ENCODE data around the gene PPM1G. TPM values are rescaled to one million over a fixed set of nuclear protein-coding genes. Genes with fewer than 3 reads are reported as not detected.

Gene PPM1G
- total RNA-seq, 1 donor from 2014 or later: 24.7 TPM

DNA sequence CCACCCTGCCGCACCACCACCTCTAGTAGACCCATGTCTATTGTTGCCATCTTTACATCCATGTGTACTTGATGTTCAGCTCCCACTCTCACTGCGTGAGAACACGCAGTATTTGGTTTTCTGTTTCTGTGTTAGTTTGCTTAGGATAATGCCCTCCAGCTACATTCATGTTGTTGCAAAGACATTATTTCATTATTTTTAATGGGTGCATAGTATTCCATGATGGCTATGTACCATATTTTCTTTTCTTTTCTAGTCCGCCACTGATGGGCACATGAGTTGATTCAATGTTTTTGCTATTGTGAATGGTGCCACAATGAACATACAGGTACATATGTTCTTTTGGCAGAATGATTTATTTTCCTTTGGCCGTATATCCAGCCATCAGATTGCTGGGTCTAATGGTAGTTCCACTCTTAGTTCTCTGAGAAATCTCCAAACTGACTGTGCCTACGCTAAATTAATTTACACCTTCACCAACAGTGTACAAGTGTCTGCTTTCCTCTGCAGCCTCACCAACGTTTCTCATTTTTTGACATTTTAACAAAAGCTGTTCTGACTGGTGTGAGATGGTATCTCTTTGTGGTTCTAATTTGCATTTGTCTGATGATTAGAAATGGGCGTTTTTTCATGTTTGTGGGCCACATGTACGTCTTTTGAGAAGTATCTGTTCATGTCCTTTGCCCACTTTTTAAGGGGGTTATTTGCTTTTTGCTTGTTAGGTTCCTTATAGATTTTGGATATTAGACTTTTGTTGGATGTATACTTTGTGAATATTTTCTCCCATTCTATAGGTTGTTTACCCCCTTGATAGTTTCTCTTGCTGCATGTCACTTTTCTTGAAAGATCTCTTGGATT lies 18.3 kb downstream of the PPM1G start:
- intact Hi-C loops (cut with DNase I): no loop called here
- no peaks in the 10 kb centered on the region for H3K4me1 ChIP-seq
- TF ChIP-seq, protein P1, sequence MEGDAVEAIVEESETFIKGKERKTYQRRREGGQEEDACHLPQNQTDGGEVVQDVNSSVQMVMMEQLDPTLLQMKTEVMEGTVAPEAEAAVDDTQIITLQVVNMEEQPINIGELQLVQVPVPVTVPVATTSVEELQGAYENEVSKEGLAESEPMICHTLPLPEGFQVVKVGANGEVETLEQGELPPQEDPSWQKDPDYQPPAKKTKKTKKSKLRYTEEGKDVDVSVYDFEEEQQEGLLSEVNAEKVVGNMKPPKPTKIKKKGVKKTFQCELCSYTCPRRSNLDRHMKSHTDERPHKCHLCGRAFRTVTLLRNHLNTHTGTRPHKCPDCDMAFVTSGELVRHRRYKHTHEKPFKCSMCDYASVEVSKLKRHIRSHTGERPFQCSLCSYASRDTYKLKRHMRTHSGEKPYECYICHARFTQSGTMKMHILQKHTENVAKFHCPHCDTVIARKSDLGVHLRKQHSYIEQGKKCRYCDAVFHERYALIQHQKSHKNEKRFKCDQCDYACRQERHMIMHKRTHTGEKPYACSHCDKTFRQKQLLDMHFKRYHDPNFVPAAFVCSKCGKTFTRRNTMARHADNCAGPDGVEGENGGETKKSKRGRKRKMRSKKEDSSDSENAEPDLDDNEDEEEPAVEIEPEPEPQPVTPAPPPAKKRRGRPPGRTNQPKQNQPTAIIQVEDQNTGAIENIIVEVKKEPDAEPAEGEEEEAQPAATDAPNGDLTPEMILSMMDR (IDR thresholded peaks at IDR 0.05): no peak
- no peaks in the 10 kb centered on the region for H3K27me3 ChIP-seq
- no peak overlapping the region for H3K27ac ChIP-seq
- H3K36me3 ChIP-seq: peaks cover 2 to 3% of the 10 kb centered on the region in 2 donors
- no peak overlapping the region for H3K4me3 ChIP-seq
- DNase-seq (ENCODE audit: low spot score in 2 of 2): no peak
- H3K9me3 ChIP-seq: no peaks in the 10 kb centered on the region

DNA sequence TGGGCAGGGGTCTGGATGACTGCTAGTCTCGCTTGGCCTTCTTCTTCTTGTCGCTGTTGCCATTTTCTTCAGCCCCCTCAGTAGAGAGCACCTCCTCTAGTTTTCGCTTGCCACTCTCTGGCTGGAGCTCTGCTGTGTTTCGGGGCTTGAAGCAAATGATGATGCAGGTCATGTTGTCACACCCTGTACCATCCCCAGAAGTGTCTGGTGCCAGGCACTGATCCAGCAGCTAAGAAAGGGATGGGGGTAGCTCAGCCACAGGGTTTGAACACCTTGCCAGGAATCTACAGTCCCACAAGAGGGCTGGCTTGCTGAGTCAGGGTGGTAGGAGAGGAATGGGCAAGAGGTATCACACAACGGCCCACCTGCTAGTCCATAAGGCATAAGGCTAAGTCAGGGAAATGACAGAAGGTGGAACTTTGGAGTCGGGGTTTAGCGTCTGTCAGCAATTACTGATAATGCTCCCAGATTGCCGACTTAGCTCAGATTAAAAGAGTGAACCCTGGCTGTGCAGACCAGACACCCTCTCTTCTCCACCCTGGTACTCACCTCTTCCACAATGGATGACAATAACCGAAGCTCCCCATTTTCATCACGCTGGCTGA lies 27.7 kb downstream of the PPM1G start:
- no peaks in the 10 kb centered on the region for H3K27me3 ChIP-seq
- TF ChIP-seq, protein P1 (IDR thresholded peaks at IDR 0.05): no peak
- DNase-seq (ENCODE audit: low spot score in 2 of 2): no peak
- peaks cover 50 to 60% of the 10 kb centered on the region in 2 donors for H3K36me3 ChIP-seq
- peak overlapping the region in 1 of 2 donors; percentile 89 for H3K4me3 ChIP-seq
- intact Hi-C loops (cut with DNase I): loop anchor here (2.0 kb wide), 2 partner anchors 27 to 47 kb away; partner anchors contain the start of genes NRBP1 and PPM1G
- H3K4me1 ChIP-seq: peaks cover 0 to 16% of the 10 kb centered on the region in 2 donors
- no peaks in the 10 kb centered on the region for H3K9me3 ChIP-seq
- peak overlapping the region; percentile 89 to 90 for H3K27ac ChIP-seq

DNA sequence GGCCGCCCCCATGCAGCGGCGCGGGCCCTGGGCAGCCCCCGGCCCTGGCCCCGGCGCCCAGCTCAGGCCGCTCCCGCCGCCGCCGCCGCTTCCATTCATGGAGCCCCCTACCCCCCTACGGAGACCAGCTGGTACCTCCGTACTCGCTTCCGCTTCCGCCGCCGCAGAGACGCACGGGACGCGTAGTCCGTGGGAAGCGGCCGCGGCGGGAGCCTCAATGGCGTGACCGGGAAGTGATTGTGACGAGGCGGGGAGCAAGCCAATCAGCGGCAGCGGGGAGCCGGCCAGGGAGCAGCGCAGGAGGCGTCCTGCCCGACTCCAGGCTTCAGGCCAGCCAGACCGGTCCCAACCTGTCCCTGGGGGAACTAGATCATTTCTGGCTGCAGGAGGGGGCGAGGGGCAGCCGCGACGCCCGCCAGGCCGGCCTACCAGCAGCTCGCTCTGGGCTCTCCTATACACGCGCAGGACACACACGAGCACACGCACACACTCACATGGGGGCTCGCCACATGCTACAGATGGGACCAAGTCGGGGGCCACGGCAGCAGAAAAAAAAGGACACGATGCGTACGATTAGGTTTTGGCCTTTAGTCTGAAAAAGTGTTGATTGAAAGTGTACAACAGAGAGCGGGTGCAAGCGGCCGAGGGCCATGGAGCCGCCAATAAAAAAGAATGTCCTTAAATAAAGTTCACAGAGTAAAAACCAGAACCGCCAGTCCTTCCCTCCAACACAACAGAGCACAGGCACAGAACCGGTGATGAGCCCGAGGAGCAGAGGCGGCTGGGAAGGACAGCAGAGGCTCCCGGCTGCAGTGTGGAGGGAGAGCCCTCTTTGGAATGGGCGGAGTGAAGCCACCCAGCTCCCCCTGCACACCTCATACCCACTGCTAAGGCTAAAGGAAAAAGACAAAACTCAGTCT lies 28.5 kb downstream of the PPM1G start, which contains the start of gene ZNF513:
Gene ZNF513, minus strand, starts transcription at position 109 of the 920 bp plus-strand sequence. CDS start 208 bp downstream, outside the sequence.
- intact Hi-C loops (cut with DNase I): loop anchor here (1.0 to 2.0 kb wide), 4 partner anchors 11 to 48 kb away; partner anchors contain the start of genes EIF2B4, GTF3C2, NRBP1 and PPM1G
- peak within 1 kb of the TSS; percentile 89 to 90 for H3K27ac ChIP-seq
- H3K4me1 ChIP-seq: peaks cover 0 to 16% of the 10 kb centered on the region in 2 donors
- TF ChIP-seq, protein P1 (IDR thresholded peaks at IDR 0.05): no peak
- peak within 1 kb of the TSS; percentile 89 to 96 for H3K4me3 ChIP-seq
- DNase-seq (ENCODE audit: low spot score in 2 of 2): peak; percentile 79 to 98
- peaks cover 56 to 65% of the 10 kb centered on the region in 2 donors for H3K36me3 ChIP-seq
- H3K27me3 ChIP-seq: no peaks in the 10 kb centered on the region
- no peaks in the 10 kb centered on the region for H3K9me3 ChIP-seq

DNA sequence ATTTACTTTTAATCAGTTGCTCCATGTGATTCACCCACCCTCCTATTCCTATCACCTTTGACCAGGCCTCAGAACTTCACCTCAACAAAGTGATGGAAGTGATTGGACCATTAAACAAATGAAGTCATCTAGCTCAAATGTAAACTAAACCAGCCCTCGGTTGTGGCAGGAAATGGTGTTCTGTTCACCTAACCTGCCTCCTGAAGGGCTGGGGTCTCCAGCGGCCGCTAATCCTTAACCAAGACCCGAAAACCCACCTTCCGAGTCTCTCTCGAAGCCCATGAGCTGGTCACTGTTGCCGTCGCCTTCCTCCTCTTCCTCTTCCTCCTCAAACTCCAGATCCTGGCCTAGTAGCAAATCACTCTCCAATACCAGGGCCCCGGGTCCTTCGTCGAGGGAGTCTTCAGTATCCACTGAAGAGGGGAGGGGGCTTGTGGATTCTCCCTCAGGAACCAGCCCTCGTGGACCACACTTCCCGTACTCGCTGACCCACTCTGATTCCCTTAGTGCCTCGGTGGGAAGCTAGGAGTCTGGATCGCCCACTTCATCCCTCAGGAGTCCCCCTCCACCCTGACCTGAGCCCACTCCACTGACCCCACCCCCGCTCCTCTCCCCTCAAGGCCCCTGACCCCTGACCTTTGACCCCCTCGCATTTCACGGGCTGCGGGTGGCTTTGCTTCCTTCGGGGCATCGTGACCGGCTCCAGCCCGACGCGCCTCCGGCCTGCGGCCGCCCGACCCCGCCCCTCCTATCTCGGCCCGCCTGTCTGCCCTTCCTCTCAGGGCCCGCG lies 29.4 kb downstream of the PPM1G start:
- Histone ChIP-seq H3K4me3 (peak overlapping the region; percentile 89 to 96), H3K36me3 (peaks cover 56 to 65% of the 10 kb centered on the region in 2 donors), H3K9me3 (no peaks in the 10 kb centered on the region), H3K27ac (peak overlapping the region; percentile 89 to 90), H3K27me3 (no peaks in the 10 kb centered on the region), H3K4me1 (peaks cover 0 to 16% of the 10 kb centered on the region in 2 donors)
- DNase-seq (ENCODE audit: low spot score in 2 of 2): peak in 1 of 2 donors; percentile 88
- TF ChIP-seq, protein P1 (IDR thresholded peaks at IDR 0.05): no peak
- intact Hi-C loops (cut with DNase I): loop anchor here (1.0 to 2.0 kb wide), 4 partner anchors 10 to 49 kb away; partner anchors contain the start of genes EIF2B4, GTF3C2, NRBP1 and PPM1G

Data from ascending aorta (tissue), 2 donors.